ENCODE data around the gene UBAC1. TPM values are rescaled to one million over a fixed set of nuclear protein-coding genes. Genes with fewer than 3 reads are reported as not detected.
A peak's percentile ranks its signal among the peaks of the same experiment; 100 is the strongest.

Gene UBAC1
- total RNA-seq, 1 donor = 29.0 TPM

DNA sequence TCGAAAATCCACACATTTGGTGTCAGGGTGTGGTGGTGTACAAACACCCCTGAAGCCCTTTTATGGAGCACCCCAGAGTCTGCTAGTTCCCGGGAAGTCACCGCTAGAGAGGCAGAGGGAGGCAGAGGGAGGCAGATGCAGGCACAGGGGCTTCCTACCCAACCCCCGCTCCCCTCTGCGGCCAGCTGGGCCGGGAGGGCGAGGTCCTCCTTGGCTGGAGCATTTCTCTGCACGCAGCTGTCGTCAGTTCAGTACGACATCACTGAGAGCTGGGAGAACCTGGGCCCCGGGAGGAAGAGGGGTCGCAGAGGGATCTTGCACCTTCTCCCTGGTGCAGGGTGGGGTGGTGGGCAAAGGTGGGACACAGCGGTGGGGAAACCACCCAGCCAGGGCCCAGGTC is 15.8 kb upstream of the UBAC1 start:
- Histone ChIP-seq H3K27ac (ENCODE audit: low read depth, low read length) (no peak overlapping the region), H3K4me3 (ENCODE audit: insufficient read depth, low read length) (no peak overlapping the region), H3K79me2 (ENCODE audit: insufficient read depth, low read length) (no peaks in the 10 kb centered on the region), H4K20me1 (ENCODE audit: insufficient read depth, low read length) (no peaks in the 10 kb centered on the region), H3K36me3 (ENCODE audit: insufficient read depth, low read length) (no peaks in the 10 kb centered on the region), H3K27me3 (ENCODE audit: insufficient read depth, low read length) (peaks cover 3% of the 10 kb centered on the region), H3K9me3 (ENCODE audit: low read depth, low read length) (no peaks in the 10 kb centered on the region), H2AFZ (ENCODE audit: low read length) (no peak overlapping the region), H3K4me1 (ENCODE audit: insufficient read depth, low read length) (peaks cover 2% of the 10 kb centered on the region), H3K4me2 (ENCODE audit: insufficient read depth, low read length) (no peak overlapping the region)
- DNase-seq (ENCODE audit: insufficient read length, low spot score, missing footprints) = no peak
- TF ChIP-seq, protein P1, sequence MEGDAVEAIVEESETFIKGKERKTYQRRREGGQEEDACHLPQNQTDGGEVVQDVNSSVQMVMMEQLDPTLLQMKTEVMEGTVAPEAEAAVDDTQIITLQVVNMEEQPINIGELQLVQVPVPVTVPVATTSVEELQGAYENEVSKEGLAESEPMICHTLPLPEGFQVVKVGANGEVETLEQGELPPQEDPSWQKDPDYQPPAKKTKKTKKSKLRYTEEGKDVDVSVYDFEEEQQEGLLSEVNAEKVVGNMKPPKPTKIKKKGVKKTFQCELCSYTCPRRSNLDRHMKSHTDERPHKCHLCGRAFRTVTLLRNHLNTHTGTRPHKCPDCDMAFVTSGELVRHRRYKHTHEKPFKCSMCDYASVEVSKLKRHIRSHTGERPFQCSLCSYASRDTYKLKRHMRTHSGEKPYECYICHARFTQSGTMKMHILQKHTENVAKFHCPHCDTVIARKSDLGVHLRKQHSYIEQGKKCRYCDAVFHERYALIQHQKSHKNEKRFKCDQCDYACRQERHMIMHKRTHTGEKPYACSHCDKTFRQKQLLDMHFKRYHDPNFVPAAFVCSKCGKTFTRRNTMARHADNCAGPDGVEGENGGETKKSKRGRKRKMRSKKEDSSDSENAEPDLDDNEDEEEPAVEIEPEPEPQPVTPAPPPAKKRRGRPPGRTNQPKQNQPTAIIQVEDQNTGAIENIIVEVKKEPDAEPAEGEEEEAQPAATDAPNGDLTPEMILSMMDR (IDR thresholded peaks at IDR 0.05; ENCODE audit: extremely low read depth, low read depth, low read length) = no peak

DNA sequence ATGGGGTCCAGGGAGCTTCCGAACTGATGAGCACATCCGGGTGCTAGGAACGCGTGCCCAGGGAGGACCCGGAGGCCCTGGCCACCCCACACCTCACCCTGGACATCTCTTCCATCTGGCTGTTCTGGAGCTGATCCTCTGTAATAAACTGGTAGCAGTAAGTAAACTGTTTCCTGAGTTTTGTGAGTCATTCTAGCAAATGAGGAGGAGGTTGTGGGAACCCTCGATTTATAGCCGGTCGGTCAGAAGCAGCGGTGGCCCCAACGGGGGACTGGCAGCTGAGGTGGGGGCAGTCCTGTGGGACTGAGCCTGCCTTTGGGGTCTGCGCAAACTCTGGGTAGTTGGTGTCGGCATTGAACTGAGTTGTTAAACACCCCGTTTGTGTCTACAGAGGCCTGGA is 15.4 kb upstream of the UBAC1 start:
- Histone ChIP-seq H2AFZ (ENCODE audit: low read length) (no peak overlapping the region), H3K27ac (ENCODE audit: low read depth, low read length) (no peak overlapping the region), H3K4me2 (ENCODE audit: insufficient read depth, low read length) (no peak overlapping the region)

DNA sequence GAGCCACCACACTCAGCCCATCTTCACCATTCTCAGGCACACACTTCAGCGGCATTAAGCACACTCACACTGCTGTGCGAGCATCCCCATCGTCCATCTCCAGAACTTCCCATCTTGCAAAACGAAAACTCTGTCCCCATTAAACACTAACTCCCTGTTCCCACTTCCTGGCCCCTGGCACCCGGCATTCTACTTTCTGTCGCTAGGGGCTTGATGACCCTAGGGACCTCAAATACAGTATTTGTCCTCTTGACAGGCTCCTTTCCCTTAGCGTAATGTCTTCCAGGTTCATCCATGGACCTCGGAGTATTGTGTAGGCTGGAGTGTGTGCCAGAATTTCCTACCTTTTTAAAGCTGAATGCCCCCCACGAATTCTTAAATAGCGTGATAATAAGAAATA is 14.7 kb upstream of the UBAC1 start:
- H3K27ac ChIP-seq (ENCODE audit: low read depth, low read length) = no peak overlapping the region
- no peak overlapping the region for H2AFZ ChIP-seq (ENCODE audit: low read length)
- no peaks in the 10 kb centered on the region for H3K36me3 ChIP-seq (ENCODE audit: insufficient read depth, low read length)
- peaks cover 2% of the 10 kb centered on the region for H3K4me1 ChIP-seq (ENCODE audit: insufficient read depth, low read length)
- TF ChIP-seq, protein P1 (IDR thresholded peaks at IDR 0.05; ENCODE audit: extremely low read depth, low read depth, low read length) = no peak
- H3K9me3 ChIP-seq (ENCODE audit: low read depth, low read length) = no peaks in the 10 kb centered on the region
- peaks cover 4% of the 10 kb centered on the region for H3K27me3 ChIP-seq (ENCODE audit: insufficient read depth, low read length)
- DNase-seq (ENCODE audit: insufficient read length, low spot score, missing footprints) = no peak
- no peak overlapping the region for H3K4me3 ChIP-seq (ENCODE audit: insufficient read depth, low read length)
- no peaks in the 10 kb centered on the region for H3K79me2 ChIP-seq (ENCODE audit: insufficient read depth, low read length)
- no peaks in the 10 kb centered on the region for H4K20me1 ChIP-seq (ENCODE audit: insufficient read depth, low read length)
- no peak overlapping the region for H3K4me2 ChIP-seq (ENCODE audit: insufficient read depth, low read length)

More for the DNA sequence above, 15.4 kb upstream of the UBAC1 start:
- no peaks in the 10 kb centered on the region for H4K20me1 ChIP-seq (ENCODE audit: insufficient read depth, low read length)
- no peaks in the 10 kb centered on the region for H3K36me3 ChIP-seq (ENCODE audit: insufficient read depth, low read length)
- no peaks in the 10 kb centered on the region for H3K9me3 ChIP-seq (ENCODE audit: low read depth, low read length)
- no peaks in the 10 kb centered on the region for H3K79me2 ChIP-seq (ENCODE audit: insufficient read depth, low read length)
- peaks cover 3% of the 10 kb centered on the region for H3K27me3 ChIP-seq (ENCODE audit: insufficient read depth, low read length)
- H3K4me3 ChIP-seq (ENCODE audit: insufficient read depth, low read length) = no peak overlapping the region
- TF ChIP-seq, protein P1 (IDR thresholded peaks at IDR 0.05; ENCODE audit: extremely low read depth, low read depth, low read length) = no peak
- H3K4me1 ChIP-seq (ENCODE audit: insufficient read depth, low read length) = peaks cover 2% of the 10 kb centered on the region
- DNase-seq (ENCODE audit: insufficient read length, low spot score, missing footprints) = peak; percentile 95

DNA sequence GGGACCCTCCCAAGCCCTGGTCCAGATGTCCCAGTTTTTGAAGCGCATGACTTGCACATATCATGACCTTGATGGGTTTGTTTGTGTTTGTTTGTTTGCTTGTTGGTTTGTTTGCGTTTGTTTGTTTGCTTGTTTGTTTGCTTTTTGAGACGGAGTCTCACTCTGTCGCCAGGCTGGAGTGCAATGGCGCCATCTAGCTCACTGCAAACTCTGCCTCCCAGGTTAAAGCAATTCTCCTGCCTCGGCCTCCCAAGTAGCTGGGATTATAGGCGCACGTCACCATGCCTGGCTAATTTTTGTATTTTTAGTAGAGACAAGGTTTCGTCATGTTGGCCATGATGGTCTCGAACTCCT is 13.0 kb upstream of the UBAC1 start:
- H3K9me3 ChIP-seq (ENCODE audit: low read depth, low read length) = no peaks in the 10 kb centered on the region
- no peak overlapping the region for H2AFZ ChIP-seq (ENCODE audit: low read length)
- H3K27ac ChIP-seq (ENCODE audit: low read depth, low read length) = no peak overlapping the region
- H3K4me1 ChIP-seq (ENCODE audit: insufficient read depth, low read length) = peaks cover 2% of the 10 kb centered on the region
- no peak overlapping the region for H3K4me3 ChIP-seq (ENCODE audit: insufficient read depth, low read length)
- TF ChIP-seq, protein P1 (IDR thresholded peaks at IDR 0.05; ENCODE audit: extremely low read depth, low read depth, low read length) = no peak
- no peak for DNase-seq (ENCODE audit: insufficient read length, low spot score, missing footprints)
- no peaks in the 10 kb centered on the region for H3K36me3 ChIP-seq (ENCODE audit: insufficient read depth, low read length)
- H3K27me3 ChIP-seq (ENCODE audit: insufficient read depth, low read length) = peaks cover 8% of the 10 kb centered on the region
- no peaks in the 10 kb centered on the region for H4K20me1 ChIP-seq (ENCODE audit: insufficient read depth, low read length)
- no peaks in the 10 kb centered on the region for H3K79me2 ChIP-seq (ENCODE audit: insufficient read depth, low read length)
- no peak overlapping the region for H3K4me2 ChIP-seq (ENCODE audit: insufficient read depth, low read length)

All from osteoblast (primary cell).